Uterus (tissue), 2 donors: ENCODE data around the gene KCNG1.

Experiments used
- CTCF ChIP-seq, 4 experiments: fragments of 200-600 bp in 2 of 4; fragments of 450-650 bp in 2 of 4; sonication (generic) in 2 of 4; IDR thresholded peaks; one replicate each; pipeline ENCODE4 v1.5.1; 2016 to 2019; ENCODE audit warnings: antibody characterized with exemption in 4 of 4, mild to moderate bottlenecking in 2 of 4, moderate library complexity in 1 of 4
- POLR2A ChIP-seq, 2 donors: fragments of 450-650 bp; IDR thresholded peaks; one replicate each; pipeline ENCODE4 v1.6.1; 2016; ENCODE audit warnings: antibody characterized with exemption in 2 of 2, mild to moderate bottlenecking in 1 of 2, moderate library complexity in 1 of 2

GRCh38 chr20:51060301-51060700, 37.4 kb upstream of the KCNG1 start:
- TF ChIP-seq CTCF (IDR thresholded peaks at IDR 0.05) (no peak), POLR2A (IDR thresholded peaks at IDR 0.05) (no peak)
